ENCODE data around the gene SLC39A9. TPM values are rescaled to one million over a fixed set of nuclear protein-coding genes. Genes with fewer than 3 reads are reported as not detected.

The SLC39A9 gene
- total RNA-seq, 1 experiment from 2014 or later = 80.2 TPM

- Histone ChIP-seq H4K20me1 (ENCODE audit: insufficient read depth) (no peaks in the 10 kb centered on the region), H3K79me2 (ENCODE audit: insufficient read depth, low read length) (no peaks in the 10 kb centered on the region), H3K9ac (ENCODE audit: low read length) (no peak overlapping the region), H3K4me1 (ENCODE audit: control insufficient read depth in 1 of 2, insufficient read depth in 2 of 2, low read length in 2 of 2) (peaks cover 0 to 12% of the 10 kb centered on the region in 2 experiments; a peak in 2 of 4 replicates), H3K27ac (ENCODE audit: low read depth, low read length) (no peak overlapping the region), H3K4me2 (ENCODE audit: low read length) (no peak overlapping the region), H3K4me3 (replicated peaks in 1 of 2; ENCODE audit: low read depth in 1 of 2, low read length in 2 of 2) (no peak overlapping the region), H3K9me3 (ENCODE audit: control insufficient read depth in 1 of 2, insufficient read depth in 1 of 2, low read depth in 1 of 2, low read length in 2 of 2) (no peaks in the 10 kb centered on the region), H3K27me3 (ENCODE audit: insufficient read depth, low read length) (no peaks in the 10 kb centered on the region), H2AFZ (ENCODE audit: low read depth, low read length, poor library complexity, severe bottlenecking) (no peak overlapping the region), H3K9me2 (ENCODE audit: insufficient read depth) (no peaks in the 10 kb centered on the region), H3K36me3 (ENCODE audit: control insufficient read depth in 1 of 2, insufficient read depth in 2 of 2, low read length in 2 of 2) (no peaks in the 10 kb centered on the region)
- no TSS peak for BruUV-seq (replicated peaks)
- POLR2A ChIA-PET = interaction anchor here (0.6 kb wide), 1 partner anchor 95 kb away, joined by 3 read pairs; no protein-coding TSS in a partner anchor
- intact Hi-C loops (cut with micrococcal nuclease) = no loop called here
- CTCF ChIA-PET = interaction anchor here (0.7 kb wide), 1 partner anchor 22 kb away, joined by 3 read pairs; no protein-coding TSS in a partner anchor
- RAD21 ChIA-PET (ENCODE audit: low non-redundant PET in 1 of 2, low total read pairs in 2 of 2, uncharacterized antibody in 2 of 2, unreplicated experiment in 2 of 2) = no interaction called here
- DNase-seq (ENCODE audit: low read depth, low spot score) (no peak), ATAC-seq (no peak)
- TF ChIP-seq ZFX (IDR thresholded peaks at IDR 0.05) = no peak
- TF ChIP-seq EGR1 (IDR thresholded peaks at IDR 0.05; ENCODE audit: low read depth) = no peak
- TF ChIP-seq POLR2A (IDR thresholded peaks at IDR 0.05; ENCODE audit: borderline replicate concordance, extremely low read depth, insufficient read depth, insufficient read length) = no peak
- no peak for TF ChIP-seq ZNF274 (IDR thresholded peaks at IDR 0.05; ENCODE audit: low read depth, low read length)
- TF ChIP-seq YY1 (IDR thresholded peaks at IDR 0.05; ENCODE audit: extremely low read depth, insufficient replicate concordance, low read depth, low read length) = no peak
- no peak for TF ChIP-seq TCF7L2 (IDR thresholded peaks at IDR 0.05; ENCODE audit: borderline replicate concordance, extremely low read depth, insufficient read depth, insufficient read length)
- no peak for TF ChIP-seq SIN3A (IDR thresholded peaks at IDR 0.05; ENCODE audit: low read depth)
- no peak for TF ChIP-seq CBX3 (IDR thresholded peaks at IDR 0.05; ENCODE audit: low read depth)
- no peak for TF ChIP-seq ELF1 (IDR thresholded peaks at IDR 0.05; ENCODE audit: borderline replicate concordance, low read depth)
- TF ChIP-seq, protein P1, sequence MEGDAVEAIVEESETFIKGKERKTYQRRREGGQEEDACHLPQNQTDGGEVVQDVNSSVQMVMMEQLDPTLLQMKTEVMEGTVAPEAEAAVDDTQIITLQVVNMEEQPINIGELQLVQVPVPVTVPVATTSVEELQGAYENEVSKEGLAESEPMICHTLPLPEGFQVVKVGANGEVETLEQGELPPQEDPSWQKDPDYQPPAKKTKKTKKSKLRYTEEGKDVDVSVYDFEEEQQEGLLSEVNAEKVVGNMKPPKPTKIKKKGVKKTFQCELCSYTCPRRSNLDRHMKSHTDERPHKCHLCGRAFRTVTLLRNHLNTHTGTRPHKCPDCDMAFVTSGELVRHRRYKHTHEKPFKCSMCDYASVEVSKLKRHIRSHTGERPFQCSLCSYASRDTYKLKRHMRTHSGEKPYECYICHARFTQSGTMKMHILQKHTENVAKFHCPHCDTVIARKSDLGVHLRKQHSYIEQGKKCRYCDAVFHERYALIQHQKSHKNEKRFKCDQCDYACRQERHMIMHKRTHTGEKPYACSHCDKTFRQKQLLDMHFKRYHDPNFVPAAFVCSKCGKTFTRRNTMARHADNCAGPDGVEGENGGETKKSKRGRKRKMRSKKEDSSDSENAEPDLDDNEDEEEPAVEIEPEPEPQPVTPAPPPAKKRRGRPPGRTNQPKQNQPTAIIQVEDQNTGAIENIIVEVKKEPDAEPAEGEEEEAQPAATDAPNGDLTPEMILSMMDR (IDR thresholded peaks at IDR 0.05 in 2 of 3, conservative IDR thresholded peaks at IDR 0.05 in 1 of 3; ENCODE audit: borderline replicate concordance in 1 of 3, insufficient read depth in 1 of 3, low read depth in 2 of 3, low read length in 2 of 3) = no peak
- TF ChIP-seq CEBPB (IDR thresholded peaks at IDR 0.05; ENCODE audit: low read depth) = no peak
- no peak for TF ChIP-seq ATF3 (IDR thresholded peaks at IDR 0.05)
- no peak for TF ChIP-seq FOSL1 (IDR thresholded peaks at IDR 0.05; ENCODE audit: low read depth)
- no peak for TF ChIP-seq ZBTB33 (IDR thresholded peaks at IDR 0.05; ENCODE audit: extremely low read depth, insufficient replicate concordance, low read length)
Observed at GRCh38 chr14:69481815-69482568, 83.5 kb downstream of the SLC39A9 start.
